GM12801 (cell line): ENCODE data around the gene ARMH2.

Experiments
- CTCF ChIP-seq: IDR thresholded peaks from one replicate; pipeline ENCODE4 v1.5.1; 2011; ENCODE audit warnings: control low read depth; ENCODE audit not compliant: insufficient read length; ENCODE audit errors: extremely low read depth

The ARMH2 gene

GRCh38 chr6:24809728-24810127, 11.0 kb upstream of the ARMH2 start:
- no peak for TF ChIP-seq CTCF

DNA sequence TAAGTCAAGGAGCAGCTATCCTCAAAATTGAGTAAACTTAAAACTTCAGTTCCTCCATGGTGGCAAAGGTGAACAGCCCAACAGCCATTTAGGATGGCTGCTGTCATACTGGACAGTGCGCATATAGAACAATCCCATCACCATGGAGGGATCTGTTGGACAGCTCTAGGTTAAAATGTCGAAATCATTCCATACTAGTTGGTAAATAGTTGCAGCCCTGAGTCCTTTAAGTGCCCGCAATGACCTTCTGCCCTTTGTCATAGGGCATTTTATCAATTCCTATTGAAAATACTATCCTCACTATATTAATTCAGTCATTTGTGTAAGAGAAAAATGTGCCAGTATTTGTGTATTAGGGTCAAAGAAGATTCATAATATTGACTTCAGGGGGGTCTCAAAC, 8.9 kb upstream of the ARMH2 start:
- no peak for TF ChIP-seq CTCF

DNA sequence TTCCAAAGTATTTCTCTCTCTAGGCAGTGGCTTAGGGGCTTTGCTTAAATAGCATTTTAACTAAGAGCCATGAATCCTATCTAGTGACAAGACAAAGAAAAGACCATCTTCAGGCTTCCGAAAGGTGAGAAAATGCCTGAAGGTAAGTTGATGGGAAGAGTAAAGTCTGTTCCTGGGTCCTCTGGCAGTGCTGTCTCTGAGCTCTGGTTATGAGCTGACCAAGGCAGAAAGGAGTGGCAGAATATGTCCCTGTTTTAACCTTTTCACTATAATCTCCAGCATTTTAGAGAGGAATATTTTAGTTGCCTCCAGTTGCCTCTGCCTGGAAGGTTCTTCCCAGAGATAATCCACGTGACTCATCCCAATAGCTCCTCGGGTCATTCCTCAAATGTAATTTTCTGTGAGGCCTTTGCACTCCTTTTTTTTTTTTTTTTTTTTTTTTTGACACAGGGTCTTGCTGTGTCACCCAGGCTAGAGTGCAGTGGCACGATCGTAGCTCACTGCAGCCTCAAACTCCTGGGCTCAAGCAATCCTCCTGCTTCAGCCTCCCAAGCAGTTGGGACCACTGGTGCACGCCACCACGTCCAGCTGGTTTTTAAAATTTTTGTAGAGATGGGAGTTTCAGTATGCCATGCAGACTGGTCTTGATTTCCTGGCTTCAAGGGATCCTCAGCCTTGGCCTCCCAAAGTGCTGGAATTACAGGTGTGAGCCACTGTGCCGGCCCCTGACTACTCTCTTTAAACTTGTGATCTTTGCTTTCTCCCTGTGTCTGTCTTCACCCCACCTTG, 3.7 kb upstream of the ARMH2 start:
- TF ChIP-seq CTCF, result no peak

- no peak for TF ChIP-seq CTCF
Measured at GRCh38 chr6:24799541-24799915, 811 bp upstream of the ARMH2 start.

DNA sequence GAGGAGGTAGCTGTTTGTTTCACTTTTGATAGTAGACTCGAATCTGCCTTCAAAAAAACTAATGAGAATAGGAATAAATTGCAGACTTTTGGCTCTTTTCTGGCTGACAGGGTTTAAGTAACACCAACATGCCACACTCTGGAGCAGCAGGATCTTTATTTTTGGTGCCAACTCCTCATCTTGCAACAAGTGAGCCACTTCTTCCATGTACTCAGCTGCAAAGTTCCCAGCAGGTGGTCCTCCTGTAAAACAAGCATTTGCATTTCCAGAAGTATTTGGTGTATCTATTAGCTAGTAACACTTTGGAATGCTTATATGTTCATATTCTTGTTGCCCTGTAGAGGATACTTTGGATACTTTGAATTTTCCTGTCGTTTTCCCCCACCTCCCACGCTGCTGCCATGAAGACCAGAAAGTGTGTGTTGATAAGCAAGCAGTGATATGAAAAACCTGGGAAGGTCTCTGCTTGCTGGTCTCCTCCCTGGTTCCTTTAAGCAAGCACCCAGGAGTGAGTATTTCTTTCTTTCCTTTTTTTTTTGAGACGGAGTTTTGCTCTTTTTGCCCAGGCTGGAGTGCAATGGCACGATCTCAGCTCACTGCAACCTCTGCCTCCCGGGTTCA, 1.0 kb downstream of the ARMH2 start:
- no peak for TF ChIP-seq CTCF

GRCh38 chr6:24796616-24797290, 2.0 kb downstream of the ARMH2 start:
- TF ChIP-seq CTCF, result no peak

- TF ChIP-seq CTCF, result no peak
Measured at GRCh38 chr6:24795106-24795505, 3.6 kb downstream of the ARMH2 start.
